Right lobe of liver (tissue), 4 donors: ENCODE results near the gene PPP1R8.

Experiments
- POLR2A ChIP-seq: fragments of 450-650 bp; IDR thresholded peaks from one replicate; pipeline ENCODE4 v1.6.1; 2017; ENCODE audit warnings: antibody characterized with exemption, mild to moderate bottlenecking
- TF ChIP-seq, protein P1 (sequence below), 4 donors: fragments of 200-600 bp in 3 of 4; fragments of 450-650 bp in 1 of 4; IDR thresholded peaks; one replicate each; pipeline versions ENCODE4 v1.5.1 to v1.8.0; 2016 to 2022; ENCODE audit warnings: antibody characterized with exemption in 4 of 4, mild to moderate bottlenecking in 2 of 4
- donor health status: DM: no; HTN: no; CAD: no.
- donor health status: DM: no; HTN: no; CAD: no.
- donor health status: DM: no; HTN: yes; CAD: no.

DNA sequence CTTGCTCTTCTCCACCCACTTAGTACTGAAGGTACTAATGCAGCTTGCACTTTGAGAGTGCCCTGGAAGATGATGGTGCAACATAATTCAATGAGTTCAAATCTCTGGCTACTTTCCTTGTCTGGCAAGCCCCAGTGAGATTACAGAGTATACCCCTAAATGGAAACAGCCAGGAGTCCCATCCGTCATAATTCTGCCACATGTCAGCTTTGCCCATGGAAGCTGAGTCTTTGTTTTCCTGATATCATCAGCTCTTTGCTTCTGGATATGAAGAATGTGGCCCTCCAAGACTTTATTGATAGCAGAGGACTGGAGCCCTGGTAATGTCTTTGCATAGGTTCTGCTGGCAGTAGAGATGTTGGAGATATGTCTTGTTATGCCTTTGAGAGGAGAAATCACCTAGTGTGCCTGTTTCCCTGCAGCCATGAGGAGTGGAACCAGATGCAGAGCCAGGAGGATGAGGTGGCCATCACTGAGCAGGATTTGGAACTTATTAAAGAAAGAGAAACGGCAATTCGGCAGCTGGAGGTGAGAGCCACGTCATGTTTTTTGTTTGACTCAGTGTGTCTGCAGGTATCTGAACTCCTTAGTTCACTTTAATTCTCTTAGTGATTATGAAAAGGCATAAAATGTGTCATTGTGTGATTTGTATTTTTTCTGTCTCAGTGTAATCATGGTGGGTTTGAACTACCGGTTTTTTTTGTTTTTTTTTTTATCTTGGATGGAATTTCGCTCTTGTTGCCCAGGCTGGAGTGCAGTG is 18.7 kb upstream of the PPP1R8 start:
- TF ChIP-seq, protein P1, sequence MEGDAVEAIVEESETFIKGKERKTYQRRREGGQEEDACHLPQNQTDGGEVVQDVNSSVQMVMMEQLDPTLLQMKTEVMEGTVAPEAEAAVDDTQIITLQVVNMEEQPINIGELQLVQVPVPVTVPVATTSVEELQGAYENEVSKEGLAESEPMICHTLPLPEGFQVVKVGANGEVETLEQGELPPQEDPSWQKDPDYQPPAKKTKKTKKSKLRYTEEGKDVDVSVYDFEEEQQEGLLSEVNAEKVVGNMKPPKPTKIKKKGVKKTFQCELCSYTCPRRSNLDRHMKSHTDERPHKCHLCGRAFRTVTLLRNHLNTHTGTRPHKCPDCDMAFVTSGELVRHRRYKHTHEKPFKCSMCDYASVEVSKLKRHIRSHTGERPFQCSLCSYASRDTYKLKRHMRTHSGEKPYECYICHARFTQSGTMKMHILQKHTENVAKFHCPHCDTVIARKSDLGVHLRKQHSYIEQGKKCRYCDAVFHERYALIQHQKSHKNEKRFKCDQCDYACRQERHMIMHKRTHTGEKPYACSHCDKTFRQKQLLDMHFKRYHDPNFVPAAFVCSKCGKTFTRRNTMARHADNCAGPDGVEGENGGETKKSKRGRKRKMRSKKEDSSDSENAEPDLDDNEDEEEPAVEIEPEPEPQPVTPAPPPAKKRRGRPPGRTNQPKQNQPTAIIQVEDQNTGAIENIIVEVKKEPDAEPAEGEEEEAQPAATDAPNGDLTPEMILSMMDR (IDR thresholded peaks at IDR 0.05) = no peak
- no peak for TF ChIP-seq POLR2A
